Panc1 (cell line): ENCODE data around the gene AGBL4.

Experiments used
- CTCF ChIP-seq: fragments of 450-650 bp; IDR thresholded peaks from 2 replicates; pipeline ENCODE4 v1.5.1; 2017; ENCODE audit warnings: mild to moderate bottlenecking
- POLR2AphosphoS5 ChIP-seq: IDR thresholded peaks from 2 replicates; pipeline ENCODE4 v1.6.1; 2012; ENCODE audit warnings: mild to moderate bottlenecking, low read depth, low read length, moderate library complexity
- SIN3A ChIP-seq: IDR thresholded peaks from 2 replicates; pipeline ENCODE4 v1.6.1; 2012; ENCODE audit warnings: low read depth, mild to moderate bottlenecking, low read length, moderate library complexity, borderline replicate concordance; ENCODE audit not compliant: insufficient read depth
- TCF7L2 ChIP-seq: IDR thresholded peaks from 2 replicates; pipeline ENCODE4 v1.6.1; 2011; ENCODE audit warnings: mild to moderate bottlenecking, low read depth, low read length, inconsistent platforms

DNA sequence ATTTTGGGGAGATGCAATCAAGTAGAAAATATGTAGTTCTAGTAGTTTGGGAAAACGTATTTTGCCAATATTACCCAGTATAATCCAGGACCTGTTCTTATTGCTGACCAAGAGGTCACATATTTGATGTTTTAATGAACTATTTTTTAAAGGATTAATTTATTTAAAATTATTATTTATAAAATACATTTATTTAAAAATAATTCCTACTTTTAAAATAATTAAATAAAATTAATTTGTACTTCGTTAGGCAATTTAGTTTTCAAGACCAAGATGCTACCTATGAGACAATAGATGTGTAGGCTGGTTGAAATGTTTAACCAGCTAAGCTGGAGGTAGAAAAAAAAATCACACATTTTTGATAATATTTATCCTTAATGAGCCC, 1106.7 kb downstream of the AGBL4 start:
- TF ChIP-seq CTCF, result no peak
- no peak for TF ChIP-seq POLR2AphosphoS5
- no peak for TF ChIP-seq SIN3A
- no peak for TF ChIP-seq TCF7L2
